Skin of body (tissue), 2 donors: ENCODE measurements around the gene OLIG1. TPM values are rescaled to one million over a fixed set of nuclear protein-coding genes. Genes with fewer than 3 reads are reported as not detected.

Experiments
- DNase-seq: peaks from one replicate; lab custom pipeline; 2025; lab: John Stamatoyannopoulos, UW
- total RNA-seq: library from RNA; depleted of rRNA; stranded (reverse); fragments of >200 nt; gene quantifications from one replicate; pipeline ENCODE4 v1.2.3, GENCODE V29; 2014

OLIG1 gene
- total RNA-seq, result 0.20 TPM

GRCh38 chr21:33069994-33070743, at the start of gene OLIG1:
Gene OLIG1 (plus strand): TSS chr21:33070141. CDS start chr21:33070247, 106 bp downstream.
- DNase-seq, result no peak

- no peak for DNase-seq
These were observed 49.3 kb upstream of the OLIG1 start for GRCh38 chr21:33020558-33021100.

- DNase-seq, result no peak
These were observed 48.8 kb upstream of the OLIG1 start for GRCh38 chr21:33021150-33021549.

- no peak for DNase-seq
These were observed 48.3 kb upstream of the OLIG1 start for GRCh38 chr21:33021667-33022066.

- no peak for DNase-seq
These were observed 47.5 kb upstream of the OLIG1 start for GRCh38 chr21:33022489-33022827.

GRCh38 chr21:33022828-33023573, 46.9 kb upstream of the OLIG1 start:
- DNase-seq, result no peak

GRCh38 chr21:33023574-33024200, 46.3 kb upstream of the OLIG1 start:
- no peak for DNase-seq

- no peak for DNase-seq
These were observed 45.5 kb upstream of the OLIG1 start for GRCh38 chr21:33024201-33025103.

GRCh38 chr21:33025106-33025488, 44.8 kb upstream of the OLIG1 start:
- DNase-seq, result no peak

- DNase-seq, result no peak
These were observed 44.2 kb upstream of the OLIG1 start, which contains the start of gene OLIG2 for GRCh38 chr21:33025489-33026442. Gene OLIG2 (plus strand): TSS chr21:33025935. CDS start chr21:33026863, 928 bp downstream.

GRCh38 chr21:33026443-33026858, 43.5 kb upstream of the OLIG1 start:
- DNase-seq, result no peak

- DNase-seq, result no peak
These were observed 43.0 kb upstream of the OLIG1 start for GRCh38 chr21:33026878-33027400.

- DNase-seq, result no peak
These were observed 42.3 kb upstream of the OLIG1 start for GRCh38 chr21:33027401-33028286.

GRCh38 chr21:33028287-33028670, 41.7 kb upstream of the OLIG1 start:
- DNase-seq, result no peak

- DNase-seq, result no peak
These were observed 41.1 kb upstream of the OLIG1 start for GRCh38 chr21:33028773-33029384.

GRCh38 chr21:33029385-33029921, 40.5 kb upstream of the OLIG1 start:
- DNase-seq, result no peak

GRCh38 chr21:33029975-33030461, 39.9 kb upstream of the OLIG1 start:
- DNase-seq, result no peak

GRCh38 chr21:33030633-33031032, 39.3 kb upstream of the OLIG1 start:
- no peak for DNase-seq
